ENCODE results near the gene PIEZO1. TPM values are rescaled to one million over a fixed set of nuclear protein-coding genes. Genes with fewer than 3 reads are reported as not detected.

Gene PIEZO1
- total RNA-seq, 1 experiment from 2014 or later = 71.1 TPM

DNA sequence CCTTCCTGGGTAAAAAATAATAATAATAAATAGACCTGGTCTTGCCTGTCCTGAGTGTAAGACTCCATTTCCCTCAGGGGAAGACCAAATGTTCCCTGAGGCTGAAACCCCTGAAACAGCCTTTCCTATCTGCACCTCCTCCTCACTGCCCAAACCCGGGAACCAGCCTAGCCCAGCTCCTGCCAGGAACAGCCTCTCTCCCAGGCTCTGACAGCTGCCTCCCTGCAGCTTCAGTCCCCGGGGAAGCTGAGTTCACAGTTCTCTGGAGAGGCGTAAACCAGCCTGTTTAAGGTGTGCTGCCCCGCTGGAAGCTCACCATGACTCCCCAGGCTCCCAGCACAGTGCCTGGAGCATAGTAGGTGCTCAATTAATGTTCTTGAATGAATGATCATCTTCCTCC is 11.3 kb upstream of the PIEZO1 start:
- Histone ChIP-seq H4K91ac (ENCODE audit: insufficient read length, low read depth, low read length) (no peak overlapping the region), H2BK12ac (ENCODE audit: insufficient read length, low read depth, low read length) (no peak overlapping the region), H4K5ac (ENCODE audit: insufficient read length, low read depth, low read length) (no peak overlapping the region), H3T11ph (ENCODE audit: low read length) (no peak overlapping the region), H3K9ac (ENCODE audit: extremely low read depth, insufficient read length, low read length) (no peak overlapping the region), H2AFZ (ENCODE audit: low read length) (no peak overlapping the region), H4K8ac (replicated peaks; ENCODE audit: insufficient read length, low read depth, low read length) (no peak overlapping the region), H3K79me2 (ENCODE audit: insufficient read depth, low read length) (no peaks in the 10 kb centered on the region), H2BK15ac (ENCODE audit: low read depth, low read length) (no peak overlapping the region), H3K79me1 (ENCODE audit: insufficient read depth, low read depth, low read length, poor library complexity, severe bottlenecking) (no peaks in the 10 kb centered on the region), H2BK20ac (ENCODE audit: low read depth, low read length, poor library complexity, severe bottlenecking) (no peak overlapping the region), H3K4me1 (ENCODE audit: insufficient read depth, low read length) (no peaks in the 10 kb centered on the region; the same call in 1 of the 2 replicates), H4K20me1 (ENCODE audit: control insufficient read depth, insufficient read depth, insufficient read length) (no peaks in the 10 kb centered on the region), H3K9me3 (ENCODE audit: control insufficient read depth, low read depth, low read length) (no peaks in the 10 kb centered on the region), H3K23me2 (ENCODE audit: insufficient read length, low read depth, low read length, poor library complexity, severe bottlenecking) (peaks cover 2% of the 10 kb centered on the region), H3K56ac (ENCODE audit: insufficient read length, low read depth, low read length) (no peak overlapping the region), H3K18ac (ENCODE audit: insufficient read length, low read depth, low read length) (no peak overlapping the region), H3K27ac (ENCODE audit: insufficient read length, low read depth, low read length) (no peak overlapping the region), H3K23ac (ENCODE audit: insufficient read length, low read depth, low read length) (no peak overlapping the region), H3K4ac (ENCODE audit: low read depth, low read length) (no peak overlapping the region), H2BK120ac (ENCODE audit: low read depth, low read length, poor library complexity, severe bottlenecking) (no peak overlapping the region), H3K4me2 (ENCODE audit: insufficient read depth, insufficient read length, low read length) (no peak overlapping the region), H3K27me3 (ENCODE audit: insufficient read depth, low read length) (no peaks in the 10 kb centered on the region), H2AK5ac (ENCODE audit: insufficient read length, low read length) (no peak overlapping the region), H3K14ac (ENCODE audit: insufficient read depth, low read length) (no peak overlapping the region), H2BK5ac (ENCODE audit: insufficient read length, low read length) (no peak overlapping the region)
- TF ChIP-seq CTCF (conservative IDR thresholded peaks at IDR 0.05) = no peak
- Mint-ChIP-seq H3K9me3 (no peaks in the 10 kb centered on the region), H3K4me1 (peaks cover 4 to 25% of the 10 kb centered on the region in 2 experiments; a peak in 3 of 4 replicates), H3K36me3 (ENCODE audit: insufficient read depth in 1 of 3, low read depth in 3 of 3) (peaks cover 0 to 4% (median 4%) of the 10 kb centered on the region in 3 experiments; a peak in 2 of 7 replicates), H3K27me3 (ENCODE audit: low read depth) (peaks cover 6% of the 10 kb centered on the region), H3K4me3 (no peak overlapping the region), H3K27ac (no peak overlapping the region)
- DNase-seq = no peak
- WGBS (ENCODE audit: extremely low coverage, insufficient read length, low lambda C conversion rate) = no CpG with 5 or more reads among the region's 4 CpGs
